ENCODE measurements around the gene RINL. TPM values are rescaled to one million over a fixed set of nuclear protein-coding genes. Genes with fewer than 3 reads are reported as not detected.

Gene RINL
- total RNA-seq, 1 experiment from 2014 or later = 2.9 TPM

DNA sequence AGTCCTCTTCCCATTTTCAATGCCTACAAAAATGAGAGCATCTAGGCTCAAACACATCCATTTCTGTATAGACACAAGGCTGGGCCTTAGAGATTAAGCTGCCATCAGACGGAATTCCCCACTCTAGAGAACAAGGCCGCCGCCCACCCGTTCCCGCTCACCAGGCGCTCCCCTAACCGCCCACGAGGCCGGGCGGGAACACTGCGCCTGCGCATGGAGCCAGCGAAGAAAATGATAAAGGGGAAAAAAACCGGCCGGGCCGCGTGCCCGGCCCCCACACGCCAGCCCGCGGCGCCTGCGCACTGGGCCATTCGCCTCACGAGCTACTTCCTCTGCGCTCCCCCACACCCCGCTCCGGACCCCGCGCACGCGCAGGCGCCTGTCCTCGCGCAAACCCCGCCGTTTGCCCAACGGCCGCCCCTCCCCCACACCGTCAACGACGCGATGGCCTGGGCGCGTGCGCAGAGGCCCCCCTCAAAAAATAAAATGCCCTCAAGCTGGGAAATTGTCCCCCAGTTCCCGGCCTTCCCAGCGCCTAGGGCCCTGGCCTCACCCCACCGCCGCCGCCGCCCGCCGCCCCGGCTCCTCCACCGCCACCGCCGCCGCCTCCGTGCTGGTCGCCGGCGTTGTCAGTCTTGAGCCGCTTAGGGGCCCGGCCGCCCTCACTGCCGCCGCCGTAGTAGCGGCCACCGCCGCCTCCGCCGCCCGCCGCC is 28.8 kb downstream of the RINL start:
- DNase-seq (ENCODE audit: low read depth) = peak; percentile 99

GRCh38 chr19:38848299-38849146 is 29.6 kb downstream of the RINL start:
- DNase-seq (ENCODE audit: low read depth) = no peak

DNA sequence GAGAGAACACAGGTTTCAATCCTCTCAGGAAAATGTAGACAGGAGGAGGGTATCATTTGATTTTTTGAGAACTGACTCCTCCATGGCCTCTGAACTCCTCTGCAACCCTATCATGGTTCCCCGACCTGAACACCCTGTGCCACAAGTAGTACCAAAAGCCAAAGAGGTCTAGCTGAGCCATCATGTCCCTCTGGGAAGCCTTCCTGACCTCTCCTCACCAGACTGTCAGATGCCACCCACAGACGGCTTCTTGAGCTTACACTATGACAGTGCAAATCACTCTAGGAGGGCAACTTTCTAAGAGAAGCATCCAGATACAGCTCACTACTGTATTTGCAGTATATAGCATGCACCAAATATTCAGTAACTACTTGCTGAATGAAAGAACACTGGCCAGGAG is 32.0 kb downstream of the RINL start:
- DNase-seq (ENCODE audit: low read depth) = no peak

- no peak for DNase-seq (ENCODE audit: low read depth)
These were observed 32.6 kb downstream of the RINL start for GRCh38 chr19:38845374-38846024.

GRCh38 chr19:38844093-38844686 is 33.9 kb downstream of the RINL start:
- no peak for DNase-seq (ENCODE audit: low read depth)

GRCh38 chr19:38843175-38843758 is 34.8 kb downstream of the RINL start:
- DNase-seq (ENCODE audit: low read depth) = no peak

GRCh38 chr19:38842439-38843174 is 35.5 kb downstream of the RINL start:
- no peak for DNase-seq (ENCODE audit: low read depth)

DNA sequence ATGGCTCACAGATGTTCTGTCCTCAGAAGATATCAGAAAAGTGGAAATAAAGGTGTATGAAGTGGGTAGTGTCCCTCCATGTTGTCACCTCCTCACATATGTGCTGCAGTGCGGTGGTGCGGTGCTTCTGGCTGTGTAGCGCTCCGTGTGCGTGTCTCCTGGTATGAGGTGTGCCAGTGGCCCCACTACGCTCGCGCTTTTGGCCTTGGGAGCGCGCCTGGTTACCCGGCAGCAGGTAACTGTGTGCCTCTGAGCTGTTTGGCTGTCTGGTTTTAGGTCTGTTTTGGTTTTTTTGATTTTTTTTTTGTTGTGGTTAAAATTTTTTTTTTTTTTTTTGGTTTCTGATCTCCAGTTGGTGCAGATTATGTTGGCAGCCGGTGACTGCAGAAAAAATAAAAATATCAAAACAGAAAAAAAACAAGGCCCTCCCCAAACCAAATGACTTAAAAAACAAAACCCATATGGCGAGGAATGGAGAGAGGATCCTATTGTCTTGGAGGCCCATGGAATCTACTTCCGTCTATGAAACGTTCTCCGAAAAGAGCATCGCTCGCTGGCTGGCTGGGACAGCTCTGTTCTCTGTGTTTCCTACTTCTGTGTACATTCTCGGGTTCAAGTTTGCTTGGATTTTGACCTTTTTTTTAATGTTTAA is 36.2 kb downstream of the RINL start:
- no peak for DNase-seq (ENCODE audit: low read depth)

GRCh38 chr19:38841180-38841766 is 36.8 kb downstream of the RINL start:
- DNase-seq (ENCODE audit: low read depth) = no peak

DNA sequence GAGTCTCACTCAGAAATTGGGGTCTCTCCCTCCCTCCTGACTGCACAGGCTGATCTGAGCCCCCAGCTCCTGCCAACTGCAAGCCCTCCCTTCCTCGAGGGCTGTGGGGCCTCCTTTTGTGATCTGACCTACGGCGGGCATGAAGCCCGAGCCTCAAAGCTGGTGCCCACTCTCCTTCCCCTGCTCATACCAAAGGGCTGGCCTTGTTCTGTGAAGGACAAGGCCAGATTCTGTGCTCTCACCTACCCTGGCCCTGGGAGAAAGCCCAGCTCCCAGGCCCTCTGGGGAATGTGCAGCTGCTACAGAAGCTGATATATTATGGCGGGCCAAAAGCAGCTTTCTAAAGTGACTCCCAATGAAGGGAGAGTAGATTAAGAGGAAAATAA is 37.5 kb downstream of the RINL start:
- DNase-seq (ENCODE audit: low read depth) = no peak

DNA sequence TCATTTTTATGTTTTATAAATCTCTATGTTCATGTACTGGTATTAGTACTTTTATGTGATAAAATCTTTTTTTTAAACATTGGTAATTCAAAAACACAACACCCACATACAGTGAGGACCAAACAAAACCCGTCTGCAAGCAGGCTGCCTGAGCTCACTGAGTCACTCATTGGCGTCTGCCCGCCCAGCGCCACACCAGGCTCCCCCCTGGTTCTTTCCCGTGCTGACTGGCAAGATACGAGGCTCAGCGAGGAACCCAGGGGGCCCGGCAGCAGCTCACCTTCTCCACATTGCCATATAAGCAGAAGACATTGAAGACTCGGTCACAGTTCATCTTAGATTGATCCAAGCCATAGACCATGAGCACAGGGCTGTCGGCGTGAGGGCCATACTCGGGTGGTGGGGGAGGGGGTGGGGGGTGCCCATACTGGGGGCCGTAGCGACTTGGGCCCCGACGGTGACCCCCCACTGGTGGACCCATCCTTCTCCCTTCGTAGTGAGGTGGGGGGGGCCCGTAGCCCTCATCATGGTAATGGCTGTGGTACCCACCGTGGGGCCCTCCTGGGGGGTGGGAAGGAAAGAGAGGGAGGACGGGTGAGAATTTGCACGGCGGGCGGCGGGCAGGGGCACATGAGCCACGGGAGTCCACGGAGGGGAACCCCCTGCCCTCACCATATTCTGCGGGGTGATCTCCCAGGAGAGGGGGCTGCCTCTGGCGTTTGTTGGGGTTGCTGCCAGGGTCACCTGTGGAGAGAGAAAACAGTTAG is 38.1 kb downstream of the RINL start:
- no peak for DNase-seq (ENCODE audit: low read depth)

- no peak for DNase-seq (ENCODE audit: low read depth)
These were observed 38.9 kb downstream of the RINL start for GRCh38 chr19:38838986-38839761.

DNA sequence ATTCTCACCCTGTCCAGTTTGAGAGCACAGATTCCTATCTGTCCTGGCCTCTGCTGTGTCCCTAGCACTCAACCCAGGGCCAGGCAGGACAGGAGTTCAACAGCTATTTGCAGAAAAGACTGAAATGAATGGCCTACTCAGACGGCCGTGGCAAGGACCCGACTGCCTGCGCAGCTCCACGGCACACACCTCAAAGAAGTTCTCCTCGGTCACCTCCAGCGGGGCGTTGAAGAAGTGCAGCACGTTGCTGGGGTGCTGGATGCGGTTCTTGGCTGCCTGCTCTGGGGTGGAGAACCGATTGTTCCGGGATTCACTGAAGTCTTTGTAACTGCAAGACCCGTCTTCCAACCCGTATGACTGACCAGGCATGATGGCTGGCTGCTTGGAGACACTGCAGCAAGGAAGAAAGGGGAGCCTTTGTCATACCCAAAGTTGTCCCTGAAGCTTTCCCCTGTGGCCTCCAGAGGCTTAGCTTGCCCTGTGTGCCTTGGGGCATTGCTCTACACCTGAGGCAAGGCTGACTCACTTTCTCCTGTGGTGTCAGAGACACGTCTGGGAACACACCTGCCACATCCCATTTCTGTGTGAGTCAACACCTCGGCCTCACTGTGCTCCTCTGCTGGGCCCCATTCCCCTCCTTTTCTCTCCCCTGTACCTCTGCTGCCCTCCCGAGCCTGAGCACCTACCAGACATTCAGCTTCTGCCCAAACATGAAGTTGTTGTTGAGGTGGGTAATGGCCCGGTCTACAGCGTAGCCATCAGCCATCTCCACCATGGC is 39.7 kb downstream of the RINL start:
- DNase-seq (ENCODE audit: low read depth) = no peak

DNA sequence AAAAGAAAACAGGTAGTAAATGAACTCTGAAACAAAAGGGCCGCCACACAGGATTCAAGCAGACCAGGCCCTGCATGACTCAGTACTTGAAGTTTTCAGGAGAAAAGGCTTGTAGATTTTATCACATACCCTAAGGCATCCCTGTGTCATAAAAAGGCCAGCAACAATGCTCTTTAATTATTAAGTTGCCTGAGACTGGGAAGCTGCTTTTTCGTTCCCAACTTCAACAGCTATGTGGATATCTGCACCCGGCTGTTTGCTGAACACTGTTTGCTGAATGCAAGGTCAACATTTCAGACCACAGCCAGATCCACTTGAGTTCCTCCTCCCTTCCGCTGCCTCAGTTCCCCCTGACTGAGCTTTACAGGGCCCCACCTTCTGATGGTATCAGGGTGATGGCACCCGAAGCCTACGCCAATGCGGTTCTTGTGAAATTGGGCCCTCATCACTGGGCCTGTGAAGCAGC is 40.4 kb downstream of the RINL start:
- DNase-seq (ENCODE audit: low read depth) = no peak

GRCh38 chr19:38836983-38837626 is 41.0 kb downstream of the RINL start:
- DNase-seq (ENCODE audit: low read depth) = no peak

GRCh38 chr19:38836159-38836982 is 41.7 kb downstream of the RINL start:
- no peak for DNase-seq (ENCODE audit: low read depth)

All from Daoy (cell line).